ENCODE results near the gene CCBE1.

GRCh38 chr18:59500765-59501164 lies 196.5 kb downstream of the CCBE1 start:
- TF ChIP-seq CTCF (conservative IDR thresholded peaks at IDR 0.05; ENCODE audit: low read depth, low read length) (no peak), BHLHE40 (IDR thresholded peaks at IDR 0.05; ENCODE audit: low read depth, low read length) (no peak), RFX5 (IDR thresholded peaks at IDR 0.05; ENCODE audit: low read depth, low read length) (no peak)

Data from IMR-90 (cell line).